Parathyroid adenoma (tissue), 2 donors: ENCODE measurements around the gene EFCC1.
A peak's percentile ranks its signal among the peaks of the same experiment; 100 is the strongest.

Experiments used
- H2AFZ ChIP-seq: fragments of 300-600 bp; sonication (generic); one replicate; pipeline ENCODE4 v1.7.0; 2017; ENCODE audit warnings: antibody characterized with exemption, mild to moderate bottlenecking
- H3K27ac ChIP-seq: fragments of 300-600 bp; sonication (generic); one replicate; pipeline ENCODE4 v1.7.0; 2017
- H3K27me3 ChIP-seq: fragments of 300-600 bp; sonication (generic); one replicate; pipeline ENCODE4 v1.7.0; 2017; ENCODE audit warnings: low read length; ENCODE audit not compliant: control insufficient read depth, insufficient read depth
- H3K36me3 ChIP-seq: fragments of 300-600 bp; sonication (generic); one replicate; pipeline ENCODE4 v1.7.0; 2017; ENCODE audit warnings: low read length; ENCODE audit not compliant: control insufficient read depth, insufficient read depth
- H3K4me1 ChIP-seq: fragments of 300-600 bp; sonication (generic); one replicate; pipeline ENCODE4 v1.7.0; 2017; ENCODE audit warnings: control low read depth
- H3K4me2 ChIP-seq: fragments of 300-600 bp; sonication (generic); one replicate; pipeline ENCODE4 v1.7.0; 2017; ENCODE audit warnings: low read length
- H3K4me3 ChIP-seq: fragments of 300-600 bp; sonication (generic); one replicate; pipeline ENCODE4 v1.7.0; 2017; ENCODE audit warnings: low read depth, low read length
- H3K79me2 ChIP-seq: fragments of 300-600 bp; sonication (generic); one replicate; pipeline ENCODE4 v1.7.0; 2017; ENCODE audit warnings: control low read depth
- H3K9ac ChIP-seq: fragments of 300-600 bp; sonication (generic); one replicate; pipeline ENCODE4 v1.7.0; 2017; ENCODE audit warnings: mild to moderate bottlenecking
- H3K9me3 ChIP-seq: fragments of 300-600 bp; sonication (generic); one replicate; pipeline ENCODE4 v1.7.0; 2017; ENCODE audit warnings: low read length; ENCODE audit not compliant: control insufficient read depth
- TF ChIP-seq, protein P1 (sequence below): fragments of 300-600 bp; sonication (generic); IDR thresholded peaks from one replicate; pipeline ENCODE4 v1.7.0; 2017; ENCODE audit warnings: antibody characterized with exemption, mild to moderate bottlenecking
- donor health status: primary hyperparathyroidism.

EFCC1 gene

DNA sequence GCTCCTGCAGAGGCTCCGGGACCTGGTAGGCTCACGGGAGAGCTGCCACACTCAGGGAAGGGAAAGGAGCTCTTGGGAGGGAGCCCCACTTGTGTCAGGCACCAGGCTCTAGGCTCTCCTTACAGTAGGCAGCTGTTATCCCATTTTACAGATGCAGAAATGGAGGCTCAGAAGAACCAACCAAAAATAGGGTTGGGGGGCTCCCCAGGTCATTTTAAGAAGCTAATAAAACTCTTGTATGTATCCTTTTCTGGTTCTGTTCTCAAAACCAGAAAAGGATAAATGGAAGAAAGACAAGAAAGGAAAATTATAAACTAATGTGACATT, 36.0 kb downstream of the EFCC1 start:
- no peaks in the 10 kb centered on the region for H3K4me1 ChIP-seq
- TF ChIP-seq, protein P1, sequence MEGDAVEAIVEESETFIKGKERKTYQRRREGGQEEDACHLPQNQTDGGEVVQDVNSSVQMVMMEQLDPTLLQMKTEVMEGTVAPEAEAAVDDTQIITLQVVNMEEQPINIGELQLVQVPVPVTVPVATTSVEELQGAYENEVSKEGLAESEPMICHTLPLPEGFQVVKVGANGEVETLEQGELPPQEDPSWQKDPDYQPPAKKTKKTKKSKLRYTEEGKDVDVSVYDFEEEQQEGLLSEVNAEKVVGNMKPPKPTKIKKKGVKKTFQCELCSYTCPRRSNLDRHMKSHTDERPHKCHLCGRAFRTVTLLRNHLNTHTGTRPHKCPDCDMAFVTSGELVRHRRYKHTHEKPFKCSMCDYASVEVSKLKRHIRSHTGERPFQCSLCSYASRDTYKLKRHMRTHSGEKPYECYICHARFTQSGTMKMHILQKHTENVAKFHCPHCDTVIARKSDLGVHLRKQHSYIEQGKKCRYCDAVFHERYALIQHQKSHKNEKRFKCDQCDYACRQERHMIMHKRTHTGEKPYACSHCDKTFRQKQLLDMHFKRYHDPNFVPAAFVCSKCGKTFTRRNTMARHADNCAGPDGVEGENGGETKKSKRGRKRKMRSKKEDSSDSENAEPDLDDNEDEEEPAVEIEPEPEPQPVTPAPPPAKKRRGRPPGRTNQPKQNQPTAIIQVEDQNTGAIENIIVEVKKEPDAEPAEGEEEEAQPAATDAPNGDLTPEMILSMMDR = no peak
- H3K79me2 ChIP-seq = no peaks in the 10 kb centered on the region
- no peak overlapping the region for H3K27ac ChIP-seq
- no peak overlapping the region for H2AFZ ChIP-seq
- no peak overlapping the region for H3K9ac ChIP-seq
- H3K4me2 ChIP-seq = no peak overlapping the region
- H3K27me3 ChIP-seq = no peaks in the 10 kb centered on the region
- H3K36me3 ChIP-seq = no peaks in the 10 kb centered on the region
- no peaks in the 10 kb centered on the region for H3K9me3 ChIP-seq
- H3K4me3 ChIP-seq = no peak overlapping the region

DNA sequence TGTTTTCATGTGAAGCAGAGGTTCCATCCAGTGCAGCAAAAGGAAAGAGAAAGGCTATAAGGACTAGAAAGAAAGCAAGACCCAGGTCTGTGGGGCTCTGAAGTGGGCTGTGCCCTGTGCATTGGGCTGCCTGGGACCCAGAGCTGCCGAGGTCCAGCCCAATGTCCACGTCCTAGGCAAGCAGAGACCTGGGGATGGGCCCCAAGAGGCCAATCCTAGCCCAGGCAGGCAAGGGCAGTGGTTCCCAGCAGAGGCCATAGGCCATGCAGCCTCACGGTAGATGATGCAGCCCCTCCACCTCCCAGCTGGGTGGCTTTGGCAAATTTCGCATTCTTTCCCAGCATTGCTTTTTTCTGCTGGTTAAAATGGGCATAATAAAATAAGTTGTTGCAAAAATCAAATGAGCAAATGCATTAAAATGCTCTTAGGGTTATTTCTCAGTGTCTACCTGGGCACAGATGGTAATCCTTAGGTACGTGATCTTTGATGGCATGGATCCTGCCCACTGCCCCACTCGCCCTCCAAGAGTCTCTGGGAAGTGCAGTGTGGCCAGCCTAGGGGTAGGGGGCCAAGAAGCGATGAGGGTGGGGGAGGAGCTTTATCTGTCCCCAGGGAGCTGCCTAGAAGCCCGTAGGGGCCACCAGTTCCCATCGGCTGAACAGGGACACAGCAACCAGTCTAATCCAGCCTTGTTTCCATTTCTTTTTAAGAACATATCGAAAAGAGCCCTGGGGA, 37.2 kb downstream of the EFCC1 start:
- no peak overlapping the region for H3K4me2 ChIP-seq
- no peaks in the 10 kb centered on the region for H3K36me3 ChIP-seq
- no peak overlapping the region for H3K9ac ChIP-seq
- TF ChIP-seq, protein P1 = no peak
- H3K9me3 ChIP-seq = no peaks in the 10 kb centered on the region
- H2AFZ ChIP-seq = no peak overlapping the region
- H3K27me3 ChIP-seq = no peaks in the 10 kb centered on the region
- no peaks in the 10 kb centered on the region for H3K79me2 ChIP-seq
- no peak overlapping the region for H3K4me3 ChIP-seq
- no peak overlapping the region for H3K27ac ChIP-seq
- H3K4me1 ChIP-seq = no peaks in the 10 kb centered on the region

DNA sequence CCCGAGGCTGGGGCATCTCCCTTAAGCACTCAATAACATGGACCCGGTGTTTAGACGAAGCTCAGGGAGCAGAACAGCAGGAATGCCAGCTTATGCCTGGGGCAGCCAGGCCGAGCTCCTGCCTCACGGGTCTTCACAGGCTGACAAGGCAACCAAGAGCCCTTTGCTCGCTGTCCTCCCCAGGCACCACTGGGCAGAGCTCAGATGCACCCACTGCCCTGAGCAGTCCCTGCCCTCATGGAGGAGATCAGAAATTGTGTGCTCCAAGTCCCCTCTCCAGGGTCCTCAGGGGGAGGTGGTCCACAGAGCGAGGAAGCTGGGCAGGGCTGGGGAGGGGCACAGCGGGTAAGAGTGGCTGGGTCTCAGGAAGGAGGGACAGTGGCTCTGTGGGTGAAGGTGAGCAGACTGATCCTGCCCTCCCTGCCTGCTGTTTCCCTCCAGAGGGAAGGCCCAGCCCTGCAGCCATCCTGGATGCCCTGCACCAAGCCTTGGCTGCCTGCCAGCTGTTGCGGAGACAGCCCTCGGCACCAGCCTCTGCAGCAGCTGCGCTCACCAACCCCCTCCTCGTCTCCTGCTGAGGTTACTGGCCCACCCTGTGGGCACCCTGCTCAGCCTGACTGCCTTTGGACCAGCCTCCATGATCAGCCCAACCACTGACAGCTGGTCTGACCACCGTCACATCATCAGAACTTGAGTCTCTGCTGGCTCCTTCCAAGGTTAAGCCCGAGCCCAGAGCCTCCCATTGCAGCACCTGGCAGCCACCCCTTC, 38.4 kb downstream of the EFCC1 start:
- H3K4me2 ChIP-seq = no peak overlapping the region
- H2AFZ ChIP-seq = peak overlapping the region; percentile 35
- H3K9ac ChIP-seq = no peak overlapping the region
- H3K27me3 ChIP-seq = no peaks in the 10 kb centered on the region
- H3K36me3 ChIP-seq = no peaks in the 10 kb centered on the region
- no peaks in the 10 kb centered on the region for H3K9me3 ChIP-seq
- TF ChIP-seq, protein P1 = no peak
- no peaks in the 10 kb centered on the region for H3K79me2 ChIP-seq
- no peaks in the 10 kb centered on the region for H3K4me1 ChIP-seq
- H3K4me3 ChIP-seq = no peak overlapping the region
- no peak overlapping the region for H3K27ac ChIP-seq

DNA sequence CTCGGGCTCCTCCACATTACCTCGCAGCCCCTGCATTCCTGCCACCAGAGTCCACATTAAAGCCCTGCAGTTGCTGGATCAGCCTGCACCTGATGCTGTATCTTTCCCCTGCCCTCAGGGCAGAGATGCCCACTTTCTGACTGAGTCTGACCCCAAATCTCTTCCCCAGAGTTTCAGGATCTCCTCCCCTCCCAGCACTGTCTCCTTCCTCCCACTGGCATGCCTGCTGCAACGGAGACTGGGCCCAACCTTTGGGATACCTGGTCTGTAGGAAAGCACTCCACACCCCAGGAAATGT, 38.9 kb downstream of the EFCC1 start:
- H3K4me3 ChIP-seq = no peak overlapping the region
- TF ChIP-seq, protein P1 = no peak
- no peaks in the 10 kb centered on the region for H3K79me2 ChIP-seq
- no peaks in the 10 kb centered on the region for H3K9me3 ChIP-seq
- H3K36me3 ChIP-seq = no peaks in the 10 kb centered on the region
- no peak overlapping the region for H2AFZ ChIP-seq
- no peaks in the 10 kb centered on the region for H3K27me3 ChIP-seq
- no peaks in the 10 kb centered on the region for H3K4me1 ChIP-seq
- no peak overlapping the region for H3K4me2 ChIP-seq
- H3K9ac ChIP-seq = no peak overlapping the region
- H3K27ac ChIP-seq = no peak overlapping the region
